ENCODE results near the gene DMRTA1.
"Not testable (repeated sequence)": the region's sequence is repeated elsewhere in the genome, so short reads cannot be mapped to it uniquely, and the experiment has no call there.

DMRTA1 gene

DNA sequence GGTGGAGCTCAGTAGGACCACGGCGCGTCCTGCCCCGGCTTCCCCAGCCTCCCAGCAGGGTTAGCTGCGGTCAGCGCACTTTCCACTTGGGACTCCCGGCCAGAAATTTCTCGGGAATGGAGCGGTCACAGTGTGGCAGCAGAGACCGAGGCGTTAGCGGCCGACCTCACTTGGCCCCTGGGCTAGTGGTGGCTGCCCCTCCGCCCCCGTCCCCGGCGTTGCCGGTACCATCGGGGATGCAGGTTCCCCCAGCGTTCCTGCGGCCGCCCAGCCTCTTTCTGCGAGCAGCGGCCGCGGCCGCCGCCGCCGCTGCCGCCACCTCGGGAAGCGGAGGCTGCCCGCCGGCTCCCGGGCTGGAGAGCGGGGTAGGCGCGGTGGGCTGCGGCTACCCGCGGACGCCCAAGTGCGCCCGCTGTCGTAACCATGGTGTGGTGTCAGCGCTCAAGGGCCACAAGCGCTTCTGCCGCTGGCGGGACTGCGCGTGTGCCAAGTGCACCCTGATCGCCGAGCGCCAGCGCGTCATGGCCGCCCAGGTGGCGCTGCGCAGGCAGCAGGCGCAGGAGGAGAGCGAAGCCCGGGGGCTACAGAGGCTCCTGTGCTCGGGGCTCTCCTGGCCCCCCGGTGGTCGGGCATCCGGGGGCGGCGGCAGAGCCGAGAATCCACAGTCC lies 460 bp downstream of the DMRTA1 start:
- ATAC-seq = peak; percentile 95
- peaks cover 64% of the 10 kb centered on the region for H3K27me3 Mint-ChIP-seq
- peak; percentile 37 to 49 for DNase-seq
- H3K9me3 Mint-ChIP-seq = no peaks in the 10 kb centered on the region
- no peaks in the 10 kb centered on the region for H3K4me1 Mint-ChIP-seq
- H3K27ac Mint-ChIP-seq = no peak overlapping the region
- peak overlapping the region; percentile 6 to 66 for H3K4me3 Mint-ChIP-seq

DNA sequence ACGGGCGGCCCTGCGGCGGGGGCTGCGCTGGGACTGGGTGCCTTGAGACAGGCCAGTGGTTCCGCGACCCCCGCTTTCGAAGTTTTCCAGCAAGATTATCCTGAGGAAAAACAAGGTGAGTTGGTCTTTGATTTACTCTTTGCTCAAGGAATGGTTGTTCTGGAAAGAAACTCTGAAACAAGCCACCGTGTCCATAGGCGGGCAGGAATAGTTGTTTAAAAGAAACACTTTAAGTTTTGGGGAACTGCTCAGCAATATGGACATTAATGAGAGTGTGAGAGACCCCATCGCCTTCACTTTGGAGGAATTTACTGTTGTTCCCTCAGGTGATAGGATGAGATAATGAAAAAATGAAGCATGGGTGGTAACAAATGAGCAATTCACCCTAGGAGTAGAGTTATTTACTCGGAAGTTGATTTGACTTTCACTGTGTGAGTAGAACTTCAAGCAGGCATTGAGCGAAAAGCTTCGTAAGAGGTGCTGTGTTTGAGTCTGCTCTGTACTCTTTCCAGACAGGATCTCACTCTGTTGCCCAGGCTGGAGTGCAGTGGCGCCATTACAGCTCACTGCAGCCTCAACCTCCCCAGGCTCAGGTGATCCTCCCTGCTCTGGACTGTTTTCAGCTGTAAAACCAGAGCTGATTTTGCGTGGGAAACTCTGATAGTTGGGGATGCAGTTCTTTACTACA lies 1.1 kb downstream of the DMRTA1 start:
- DNase-seq = no peak
- no peak for ATAC-seq
- H3K4me3 Mint-ChIP-seq = peak overlapping the region in 1 of 2 donors; percentile 50

DNA sequence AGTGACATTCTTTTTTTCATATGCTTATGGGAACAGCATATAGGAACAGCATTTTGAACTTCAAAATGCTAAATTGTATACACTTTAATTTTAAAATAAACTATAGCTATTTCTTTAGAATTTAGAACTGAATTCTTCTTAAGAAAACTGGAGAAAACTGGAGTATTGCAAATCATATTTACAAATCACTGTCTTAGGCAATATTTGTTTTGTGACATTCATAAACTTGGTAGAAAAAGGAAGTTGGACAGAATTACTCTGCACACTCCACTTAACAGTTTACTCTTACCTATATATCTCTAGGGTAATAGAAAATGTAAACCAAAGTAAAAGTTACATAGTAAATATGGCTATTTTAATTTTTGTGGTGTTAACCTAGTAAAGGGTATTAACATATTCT lies 3.1 kb downstream of the DMRTA1 start:
- no peaks in the 10 kb centered on the region for H3K4me1 Mint-ChIP-seq
- no peak overlapping the region for H3K27ac Mint-ChIP-seq
- DNase-seq (no peak), ATAC-seq (no peak)
- H3K4me3 Mint-ChIP-seq = no peak overlapping the region
- H3K27me3 Mint-ChIP-seq = peaks cover 52% of the 10 kb centered on the region
- no peaks in the 10 kb centered on the region for H3K9me3 Mint-ChIP-seq

More for the DNA sequence above, 1.1 kb downstream of the DMRTA1 start:
- no peaks in the 10 kb centered on the region for H3K9me3 Mint-ChIP-seq
- peaks cover 64% of the 10 kb centered on the region for H3K27me3 Mint-ChIP-seq
- H3K4me1 Mint-ChIP-seq = no peaks in the 10 kb centered on the region
- H3K27ac Mint-ChIP-seq = no peak overlapping the region

DNA sequence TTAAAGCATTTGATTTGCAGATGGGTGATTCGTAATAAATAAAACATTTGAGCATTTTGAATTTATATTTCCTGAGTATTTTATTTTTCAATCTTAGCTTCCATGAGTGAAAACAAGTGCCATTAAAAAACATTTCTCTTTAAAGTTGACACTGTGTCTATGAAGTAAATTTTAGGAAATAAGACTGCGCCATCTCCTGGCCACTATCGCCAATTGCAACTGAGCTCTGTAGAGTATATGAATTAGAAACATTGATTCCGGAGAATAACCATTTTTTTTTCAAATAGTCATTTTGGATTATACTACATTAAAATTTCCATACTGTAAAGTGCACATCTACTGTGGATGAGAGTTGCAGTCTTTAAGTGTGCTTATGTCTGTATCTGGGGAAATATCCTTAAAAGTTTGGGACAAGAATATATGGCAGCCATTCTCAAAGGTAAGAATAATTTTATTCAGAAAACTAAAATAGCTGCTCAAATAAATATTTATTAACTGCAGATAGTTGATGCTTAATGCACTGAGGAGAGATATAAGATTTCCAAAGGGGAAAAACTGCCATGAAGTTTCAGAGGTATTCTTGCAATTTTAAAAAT lies 5.9 kb downstream of the DMRTA1 start:
- Mint-ChIP-seq H3K4me3 (no peak overlapping the region), H3K27ac (no peak overlapping the region), H3K27me3 (peaks cover 31% of the 10 kb centered on the region), H3K4me1 (no peaks in the 10 kb centered on the region), H3K9me3 (no peaks in the 10 kb centered on the region)
- ATAC-seq (no peak), DNase-seq (peak; percentile 19 to 23)

DNA sequence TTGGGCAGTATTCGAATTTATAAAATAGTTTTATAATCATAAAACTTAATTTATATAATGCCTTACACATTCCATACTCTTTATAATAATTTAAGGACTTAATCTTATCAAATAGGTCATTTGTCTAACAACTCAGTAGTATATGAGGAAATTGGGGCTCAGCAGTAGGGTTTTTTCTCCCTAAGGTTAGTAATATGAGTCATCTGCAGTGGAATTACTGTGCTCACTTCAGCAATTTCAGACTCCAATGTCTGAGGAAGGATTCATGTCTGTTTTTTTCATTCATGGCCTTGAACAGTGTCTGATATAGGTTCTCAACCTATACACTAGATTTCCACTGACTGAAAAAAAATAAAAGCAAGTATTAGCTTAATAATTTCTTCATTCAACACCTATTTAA lies 7.4 kb downstream of the DMRTA1 start:
- ATAC-seq (no peak), DNase-seq (no peak)
- Mint-ChIP-seq H3K4me1 (no peaks in the 10 kb centered on the region), H3K9me3 (no peaks in the 10 kb centered on the region), H3K27me3 (peaks cover 18% of the 10 kb centered on the region), H3K27ac (no peak overlapping the region), H3K4me3 (no peak overlapping the region)

DNA sequence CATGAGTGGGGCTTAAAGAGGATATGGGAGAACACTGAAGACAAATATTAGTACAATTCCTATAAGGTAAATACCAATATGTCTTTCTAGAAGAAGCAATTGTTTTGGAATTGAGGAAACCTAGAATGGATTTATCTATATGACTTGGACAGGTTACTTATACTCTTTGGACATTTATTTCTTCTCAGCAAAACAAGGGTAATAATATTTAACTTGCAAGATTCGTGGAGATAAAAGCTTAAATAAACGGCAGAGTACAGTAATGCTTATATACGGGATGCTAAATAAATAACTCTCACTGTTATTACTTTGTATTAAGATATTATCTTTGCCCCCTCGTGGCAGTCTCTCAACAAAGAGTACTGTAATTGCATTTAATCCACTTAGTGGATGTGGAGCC lies 8.6 kb downstream of the DMRTA1 start:
- H3K4me1 Mint-ChIP-seq = no peaks in the 10 kb centered on the region
- H3K4me3 Mint-ChIP-seq = no peak overlapping the region
- DNase-seq (no peak), ATAC-seq (no peak)
- no peaks in the 10 kb centered on the region for H3K9me3 Mint-ChIP-seq
- H3K27ac Mint-ChIP-seq = no peak overlapping the region
- peaks cover 13% of the 10 kb centered on the region for H3K27me3 Mint-ChIP-seq

DNA sequence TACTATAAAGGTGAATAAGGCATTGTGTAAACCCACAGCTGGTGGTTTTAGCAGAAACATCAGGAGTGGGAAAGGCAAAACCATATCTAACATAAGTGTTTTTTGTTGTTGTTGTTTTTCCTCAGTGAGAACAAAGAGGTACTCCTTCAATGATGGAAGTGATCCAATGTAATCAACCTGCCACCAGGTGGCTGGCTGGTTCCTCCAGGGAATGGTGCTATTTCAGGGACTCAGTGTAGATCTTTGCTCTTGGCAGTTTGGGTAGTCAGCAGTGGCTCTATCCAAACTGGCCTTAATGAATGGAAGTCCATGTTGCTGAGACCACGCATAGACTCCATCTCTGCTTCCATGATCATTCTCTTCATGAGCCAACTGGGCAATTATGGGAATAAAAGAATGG lies 10.8 kb downstream of the DMRTA1 start:
- DNase-seq (no peak), ATAC-seq (no peak)
- no peak overlapping the region for H3K4me3 Mint-ChIP-seq
- H3K27me3 Mint-ChIP-seq = peaks cover 11% of the 10 kb centered on the region
- no peaks in the 10 kb centered on the region for H3K4me1 Mint-ChIP-seq
- H3K27ac Mint-ChIP-seq = no peak overlapping the region
- H3K9me3 Mint-ChIP-seq = no peaks in the 10 kb centered on the region

DNA sequence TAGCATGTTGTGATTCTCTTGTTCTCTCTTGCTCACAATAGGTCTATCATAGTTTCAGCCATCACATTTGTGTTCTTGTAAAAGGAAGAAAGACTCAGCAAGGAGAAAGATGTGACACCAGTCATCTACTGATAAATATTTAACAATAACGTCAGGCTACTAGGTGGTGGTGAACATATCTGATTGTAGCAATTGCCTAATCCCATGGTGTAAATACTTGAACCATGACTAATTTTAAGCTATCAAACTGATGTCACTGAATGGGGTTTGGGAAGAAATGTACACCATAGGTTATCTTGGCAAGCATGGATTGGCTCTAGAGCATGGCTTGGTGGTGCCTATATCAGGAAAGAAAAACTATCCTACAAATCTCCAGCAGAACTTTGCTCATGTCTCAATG lies 16.6 kb downstream of the DMRTA1 start:
- ATAC-seq = no peak
- Mint-ChIP-seq H3K4me3 (no peak overlapping the region), H3K9me3 (no peaks in the 10 kb centered on the region), H3K27me3 (peaks cover 11% of the 10 kb centered on the region), H3K27ac (no peak overlapping the region), H3K4me1 (no peaks in the 10 kb centered on the region)
- no peak for DNase-seq

DNA sequence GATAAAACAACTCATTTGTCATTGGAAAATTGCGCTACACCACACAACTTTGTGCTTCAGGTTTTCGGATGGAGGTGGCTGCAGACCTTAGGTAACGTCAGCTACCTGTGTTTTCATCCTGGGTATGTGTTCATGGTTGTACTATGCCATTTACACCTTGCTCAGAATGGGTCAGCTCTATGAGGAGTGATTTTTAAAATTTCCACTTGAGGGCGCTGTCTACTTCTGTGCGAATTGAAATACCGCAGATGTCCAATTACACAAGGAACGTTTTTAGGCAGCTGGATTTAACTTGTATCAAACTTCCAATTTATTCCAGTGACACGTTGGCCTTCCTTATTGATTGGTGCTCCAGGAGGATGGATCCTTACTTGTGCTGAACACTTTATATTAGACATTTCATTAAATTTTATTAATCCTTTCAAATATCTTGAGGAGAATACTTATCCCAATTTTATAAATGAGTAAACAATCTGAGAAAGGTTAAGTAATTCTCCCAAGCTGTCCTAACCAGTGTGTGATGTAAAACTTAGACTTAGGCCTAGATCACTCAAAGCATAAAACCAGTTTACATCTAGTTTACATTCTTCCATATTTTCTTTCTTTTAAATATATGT lies 23.4 kb downstream of the DMRTA1 start:
- H3K4me1 Mint-ChIP-seq = no peaks in the 10 kb centered on the region
- ATAC-seq (no peak), DNase-seq (peak; percentile 6 to 11)
- no peaks in the 10 kb centered on the region for H3K9me3 Mint-ChIP-seq
- no peaks in the 10 kb centered on the region for H3K27me3 Mint-ChIP-seq
- no peak overlapping the region for H3K4me3 Mint-ChIP-seq
- H3K27ac Mint-ChIP-seq = no peak overlapping the region

DNA sequence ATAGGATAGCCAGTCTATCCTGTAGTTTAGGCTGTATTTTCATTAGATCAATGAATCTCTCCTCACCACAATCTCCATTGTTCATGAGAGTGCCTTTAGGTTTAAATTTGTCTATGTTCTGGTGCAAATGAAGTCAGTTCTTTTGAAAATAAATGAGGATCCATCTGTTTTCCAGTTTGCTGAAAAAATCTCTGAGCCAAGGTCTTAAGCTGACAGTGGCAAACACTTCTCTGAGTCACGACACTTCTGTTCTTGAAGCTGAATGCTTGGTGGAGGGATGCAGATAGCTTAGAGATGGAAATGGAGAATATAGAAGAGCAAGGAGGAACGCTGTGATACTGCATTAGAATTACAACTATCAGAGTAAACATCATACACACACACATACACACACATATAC lies 34.9 kb downstream of the DMRTA1 start:
- Mint-ChIP-seq H3K27me3 (no peaks in the 10 kb centered on the region), H3K27ac (no peak overlapping the region), H3K4me1 (no peaks in the 10 kb centered on the region), H3K4me3 (no peak overlapping the region), H3K9me3 (peaks cover 9 to 16% of the 10 kb centered on the region in 2 donors)
- DNase-seq (no peak), ATAC-seq (no peak)

DNA sequence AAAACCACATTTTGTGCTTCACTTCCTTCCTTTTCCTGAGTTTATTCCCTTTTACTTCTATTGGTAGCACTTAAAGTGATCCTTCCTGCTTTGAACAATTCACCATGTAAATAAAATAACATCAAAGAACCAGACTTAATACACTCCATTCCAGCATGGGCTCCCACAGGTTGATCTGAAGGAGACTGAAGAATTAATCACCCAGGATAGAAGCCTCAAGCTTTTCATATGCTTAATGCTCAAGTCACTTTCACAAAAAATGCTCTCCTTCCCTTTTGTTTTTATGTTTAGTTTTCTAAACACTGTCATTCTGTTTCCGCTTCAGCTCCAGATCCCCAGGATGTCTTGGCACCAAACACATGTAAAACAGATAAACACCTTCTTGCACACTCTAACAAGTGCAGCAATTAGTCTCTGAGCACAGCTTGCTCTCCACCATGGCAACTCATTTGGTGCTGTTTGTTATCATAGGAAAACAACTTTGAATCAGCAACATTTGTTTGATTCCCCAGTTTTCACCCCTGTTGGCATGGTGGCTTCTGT lies 37.0 kb downstream of the DMRTA1 start:
- Mint-ChIP-seq H3K27ac (no peak overlapping the region), H3K4me3 (no peak overlapping the region), H3K9me3 (peaks cover 9 to 21% of the 10 kb centered on the region in 2 donors), H3K4me1 (no peaks in the 10 kb centered on the region), H3K27me3 (no peaks in the 10 kb centered on the region)
- DNase-seq (no peak), ATAC-seq (no peak)

DNA sequence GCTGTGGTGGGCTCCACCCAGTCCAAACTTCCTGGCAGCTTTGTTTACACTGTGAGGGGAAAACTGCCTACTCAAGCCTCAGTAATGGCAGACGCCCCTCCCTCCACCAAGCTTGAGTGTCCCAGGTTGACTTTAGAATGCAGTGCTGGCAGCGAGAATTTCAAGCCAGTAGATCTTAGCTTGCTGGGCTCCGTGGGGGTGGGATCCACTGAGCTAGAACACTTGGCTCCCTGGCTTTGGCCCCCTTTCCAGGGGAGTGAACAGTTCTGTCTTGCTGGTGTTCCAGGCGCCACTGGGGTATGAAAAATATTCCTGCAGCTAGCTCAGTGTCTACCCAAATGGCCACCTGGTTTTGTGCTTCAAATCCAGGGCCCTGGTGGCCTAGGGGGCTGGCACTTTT lies 49.6 kb downstream of the DMRTA1 start:
- DNase-seq, H3K27me3 Mint-ChIP-seq, ATAC-seq, H3K27ac Mint-ChIP-seq, H3K9me3 Mint-ChIP-seq, H3K4me3 Mint-ChIP-seq, H3K4me1 Mint-ChIP-seq: not testable (repeated sequence)

All from stimulated activated naive CD8-positive, alpha-beta T cell treated with anti-CD3 and anti-CD28 coated beads, Interleukin-15, amount 100 ng/mL, for 72 hours (primary cell).